Heart right ventricle (tissue), 16 donors: ENCODE measurements around the gene KRTAP6-3. TPM values are rescaled to one million over a fixed set of nuclear protein-coding genes. Genes with fewer than 3 reads are reported as not detected.

ENCODE experiments used
- ATAC-seq, 8 donors: fragments of 200-7000 bp; cut with Tn5 transposase; one replicate each; pipeline ENCODE4 v1.9.1; 2020; ENCODE audit warnings: mild to moderate bottlenecking in 8 of 8, moderate library complexity in 8 of 8, moderate number of reproducible peaks in 1 of 8
- DNase-seq, 2 donors: peaks; one replicate each; pipeline ENCODE4 v3.0.0-alpha.2; 2020
- H3K27ac ChIP-seq, 10 donors: fragments of 200-600 bp; sonication (generic) in 2 of 10; one replicate each; pipeline versions ENCODE4 v1.5.0 to v1.8.0; 2020 to 2022; ENCODE audit warnings: mild to moderate bottlenecking in 3 of 10
- H3K27me3 ChIP-seq, 7 donors: fragments of 200-600 bp; one replicate each; pipeline ENCODE4 v1.8.0; 2021 to 2022; ENCODE audit warnings: mild to moderate bottlenecking in 2 of 7
- H3K36me3 ChIP-seq, 9 donors: fragments of 200-600 bp; sonication (generic) in 1 of 9; one replicate each; pipeline versions ENCODE4 v1.5.0 to v1.8.0; 2020 to 2022; ENCODE audit warnings: mild to moderate bottlenecking in 2 of 9
- H3K4me1 ChIP-seq, 9 donors: fragments of 200-600 bp; sonication (generic) in 1 of 9; one replicate each; pipeline versions ENCODE4 v1.5.0 to v1.8.0; 2020 to 2022; ENCODE audit warnings: mild to moderate bottlenecking in 4 of 9
- H3K4me3 ChIP-seq, 10 donors: fragments of 200-600 bp; sonication (generic) in 2 of 10; one replicate each; pipeline versions ENCODE4 v1.5.0 to v1.8.0; 2020 to 2022; ENCODE audit warnings: mild to moderate bottlenecking in 7 of 10, moderate library complexity in 2 of 10
- H3K9me3 ChIP-seq, 11 donors: fragments of 200-600 bp in 10 of 11; sonication (generic) in 2 of 11; one replicate each; pipeline versions ENCODE4 v1.5.0 to v1.8.0; 2013 to 2022; ENCODE audit warnings: mild to moderate bottlenecking in 2 of 11, control low read depth in 1 of 11, moderate library complexity in 1 of 11
- CTCF ChIP-seq, 9 donors: fragments of 200-600 bp; sonication (generic) in 2 of 9; IDR thresholded peaks; one replicate each; pipeline versions ENCODE4 v1.5.0 to v1.8.0; 2021 to 2022; ENCODE audit warnings: antibody characterized with exemption in 9 of 9, mild to moderate bottlenecking in 5 of 9, moderate library complexity in 1 of 9
- WGBS, 2 donors: extraction: QIAGEN DNeasy Blood & Tissue Kit; methylation state at CpG; one replicate each; pipeline ENCODE4 v1.1.7; 2013; ENCODE audit warnings: inconsistent platforms in 1 of 2; 5-methylcytosine and 5-hydroxymethylcytosine counted together
- intact Hi-C, 10 donors: fragments of 100-400 bp; cut with DNase I; formaldehyde crosslinking; loops; one replicate each; pipeline versions ENCODE4 v1.11.1 to v1.14.2; 2022
- polyA plus RNA-seq, 2 donors: library from polyadenylated mRNA; stranded (reverse); fragments of 200-250 nt; gene quantifications; one replicate each; pipeline ENCODE4 v1.2.3, GENCODE V29; 2013
- total RNA-seq, 10 donors: library from RNA; stranded (reverse); fragmentation: NEBNext Ultra II Directional in 3 of 10; extraction: Animal tissue kit (Norgen Biotek cat#: 25700) in 3 of 10; gene quantifications; one replicate each; pipeline versions ENCODE4 v1.2.1 to v1.2.4, GENCODE V29; 2021 to 2023
- donor health status: Arrhythmogenic right ventricular cardiomyopathy.
- donor health status: ischemic (EF 13 %, LVEDD 7.1; RV severe dilation, severe dysfunction).
- donor health status: healthy with polysubstance abuse.
- donor health status: DM: no; HTN: yes; CAD: no.
- donor health status: DM: no; HTN: no; CAD: no.
- donor health status: ischemic (EF 25% LVEDD 6.9; RV normal size, moderate dysfunction).
- donor health status: ischemic (EF 25% LVEDD 5.7; RV mildly dilated, moderate dysfunction).
- donor health status: healthy.
- donor health status: DM: yes; HTN: yes; CAD: no.
- donor health status: Ischemic cardiomyopathy.
- donor health status: ischemic (EF 35%, LVEDD 5.7; RV mildly dilated, moderate dysfunction).
- donor health status: nonischemic (EF 11% LVEDD 7.7; RV severe dilation, severe dysfunction).
- donor health status: DM: yes; HTN: yes; CAD: no.
- donor health status: PGD.
- donor health status: ischemic (EF 29% LVEDD 5.4; RV normal size, mild dysfunction).
- donor health status: nonischemic (EF 23%, LVEDD 6.1; RV moderate dilation, normal function).

KRTAP6-3 gene
- total and polyA plus RNA-seq, 12 donors: not detected

GRCh38 chr21:30561957-30562356 lies 30.3 kb upstream of the KRTAP6-3 start:
- no peak for TF ChIP-seq CTCF (IDR thresholded peaks at IDR 0.05)

GRCh38 chr21:30563072-30563471 lies 29.2 kb upstream of the KRTAP6-3 start:
- no peak overlapping the region for H3K4me3 ChIP-seq
- no peak for DNase-seq
- H3K27me3 ChIP-seq: no peaks in the 10 kb centered on the region
- no peak for ATAC-seq
- WGBS, 2 donors: 34 to 55% methylated on average over 6 of the region's 6 CpGs
- intact Hi-C loops: loop anchor here in 1 of 10 donors (10.0 kb wide), 1 partner anchor 58 kb away; the partner anchor contains the start of gene KRTAP19-5
- H3K9me3 ChIP-seq: no peaks in the 10 kb centered on the region
- no peak for TF ChIP-seq CTCF (IDR thresholded peaks at IDR 0.05)
- no peaks in the 10 kb centered on the region for H3K4me1 ChIP-seq
- H3K36me3 ChIP-seq: no peaks in the 10 kb centered on the region
- no peak overlapping the region for H3K27ac ChIP-seq

More at GRCh38 chr21:30561957-30562356, 30.3 kb upstream of the KRTAP6-3 start:
- Histone ChIP-seq H3K4me1 (no peaks in the 10 kb centered on the region), H3K27ac (no peak overlapping the region), H3K4me3 (no peak overlapping the region), H3K36me3 (no peaks in the 10 kb centered on the region), H3K27me3 (no peaks in the 10 kb centered on the region), H3K9me3 (no peaks in the 10 kb centered on the region)
- 73 to 78% methylated on average over 2 of the region's 2 CpGs for WGBS, 2 donors
- intact Hi-C loops: loop anchor here in 1 of 10 donors (10.0 kb wide), 1 partner anchor 57 kb away; the partner anchor contains the start of gene KRTAP19-5
- no peak for ATAC-seq
- no peak for DNase-seq

GRCh38 chr21:30563630-30564029 lies 28.6 kb upstream of the KRTAP6-3 start:
- no peak overlapping the region for H3K4me3 ChIP-seq
- H3K4me1 ChIP-seq: no peaks in the 10 kb centered on the region
- TF ChIP-seq CTCF (IDR thresholded peaks at IDR 0.05): no peak
- no peaks in the 10 kb centered on the region for H3K9me3 ChIP-seq
- H3K27ac ChIP-seq: no peak overlapping the region
- intact Hi-C loops: loop anchor here in 1 of 10 donors (10.0 kb wide), 1 partner anchor 59 kb away; the partner anchor contains the start of gene KRTAP19-5
- WGBS, 2 donors: 77 to 86% methylated on average over 2 of the region's 2 CpGs
- no peaks in the 10 kb centered on the region for H3K27me3 ChIP-seq
- ATAC-seq: no peak
- no peaks in the 10 kb centered on the region for H3K36me3 ChIP-seq
- DNase-seq: no peak

GRCh38 chr21:30567617-30568016 lies 24.6 kb upstream of the KRTAP6-3 start:
- no peaks in the 10 kb centered on the region for H3K4me1 ChIP-seq
- H3K4me3 ChIP-seq: no peak overlapping the region
- H3K27me3 ChIP-seq: no peaks in the 10 kb centered on the region
- H3K9me3 ChIP-seq: no peaks in the 10 kb centered on the region
- H3K27ac ChIP-seq: peak overlapping the region in 3 of 10 donors; percentile 7 to 36 (median 25)
- ATAC-seq (peak in 4 of 8 donors; percentile 19 to 88 (median 54)), DNase-seq (no peak)
- H3K36me3 ChIP-seq: no peaks in the 10 kb centered on the region
- intact Hi-C loops: loop anchor here in 1 of 10 donors (10.0 kb wide), 1 partner anchor 63 kb away; the partner anchor contains the start of gene KRTAP19-5
- no peak for TF ChIP-seq CTCF (IDR thresholded peaks at IDR 0.05)
